ENCODE data around the gene TRIL. TPM values are rescaled to one million over a fixed set of nuclear protein-coding genes. Genes with fewer than 3 reads are reported as not detected.

Gene TRIL
- total RNA-seq, 4 donors from 2014 or later: 0.89 to 3.9 (median 1.9) TPM

- no peak overlapping the region for H3K4me3 ChIP-seq (ENCODE audit: low read depth, poor library complexity, severe bottlenecking)
- intact Hi-C loops (cut with DNase I; ENCODE audit: low total_unique reads): no loop called here
- WGBS, 2 donors: 64 to 72% methylated on average over 1 of the region's 1 CpG
- DNase-seq (ENCODE audit: low spot score in 2 of 2): no peak
- TF ChIP-seq POLR2A (IDR thresholded peaks at IDR 0.05) (no peak), CTCF (IDR thresholded peaks at IDR 0.05) (no peak)
These were observed 34.7 kb upstream of the TRIL start for GRCh38 chr7:28992798-28993197.

- TF ChIP-seq CTCF (IDR thresholded peaks at IDR 0.05): no peak
- TF ChIP-seq POLR2A (IDR thresholded peaks at IDR 0.05): no peak
- WGBS, 2 donors: 60 to 63% methylated on average over 11 of the region's 11 CpGs
- peak in 1 of 2 donors; percentile 89 for DNase-seq (ENCODE audit: low spot score in 2 of 2)
- intact Hi-C loops (cut with DNase I; ENCODE audit: low total_unique reads): no loop called here
- no peak overlapping the region for H3K4me3 ChIP-seq (ENCODE audit: low read depth, poor library complexity, severe bottlenecking)
These were observed 32.2 kb upstream of the TRIL start for GRCh38 chr7:28990200-28990960.

DNA sequence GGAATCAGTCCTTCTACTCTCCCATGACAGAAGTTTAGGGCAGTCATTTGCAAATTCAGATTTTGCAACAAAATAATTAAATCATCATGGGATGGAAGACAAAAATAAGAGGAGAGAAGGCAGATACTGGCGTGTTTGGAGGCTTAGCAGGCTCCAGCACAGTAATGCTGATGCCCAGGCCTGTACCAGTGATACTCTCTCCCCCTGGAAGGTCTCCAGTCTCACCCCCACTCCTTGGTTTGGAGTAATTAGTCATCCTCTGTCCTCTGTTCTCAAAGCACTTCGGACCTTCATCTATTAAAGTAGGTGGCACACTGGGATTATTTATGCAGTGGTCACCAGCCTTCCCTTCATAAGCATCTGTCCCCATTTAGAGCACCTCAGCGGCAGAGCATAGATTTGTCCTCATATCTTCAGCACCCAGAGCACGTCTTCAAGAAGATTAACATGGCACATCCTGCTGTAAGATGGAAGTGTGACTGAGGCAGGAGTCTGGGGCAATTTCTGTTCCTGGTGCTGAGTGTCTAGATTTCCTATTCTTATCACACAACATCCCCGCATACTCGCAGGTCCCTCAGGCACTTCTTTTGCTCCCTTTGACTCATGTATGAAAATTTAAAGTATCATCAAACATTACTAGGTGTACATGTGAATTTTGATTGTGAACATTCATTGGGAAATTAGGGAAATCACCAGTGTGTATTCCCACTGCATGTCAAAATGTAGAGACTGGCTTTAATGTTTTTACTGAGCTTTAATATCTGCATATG, 31.3 kb upstream of the TRIL start:
- no peak overlapping the region for H3K4me3 ChIP-seq (ENCODE audit: low read depth, poor library complexity, severe bottlenecking)
- WGBS, 2 donors: 68 to 73% methylated on average over 6 of the region's 6 CpGs
- intact Hi-C loops (cut with DNase I; ENCODE audit: low total_unique reads): no loop called here
- no peak for TF ChIP-seq POLR2A (IDR thresholded peaks at IDR 0.05)
- no peak for TF ChIP-seq CTCF (IDR thresholded peaks at IDR 0.05)
- no peak for DNase-seq (ENCODE audit: low spot score in 2 of 2)

GRCh38 chr7:28988810-28989209, 30.7 kb upstream of the TRIL start:
- peak; percentile 81 to 86 for DNase-seq (ENCODE audit: low spot score in 2 of 2)
- WGBS, 2 donors: 35 to 36% methylated on average over 4 of the region's 4 CpGs
- no peak overlapping the region for H3K4me3 ChIP-seq (ENCODE audit: low read depth, poor library complexity, severe bottlenecking)
- no peak for TF ChIP-seq CTCF (IDR thresholded peaks at IDR 0.05)
- no peak for TF ChIP-seq POLR2A (IDR thresholded peaks at IDR 0.05)
- intact Hi-C loops (cut with DNase I; ENCODE audit: low total_unique reads): no loop called here

- TF ChIP-seq POLR2A (IDR thresholded peaks at IDR 0.05): no peak
- TF ChIP-seq CTCF (IDR thresholded peaks at IDR 0.05): no peak
- DNase-seq (ENCODE audit: low spot score in 2 of 2): no peak
- 72 to 73% methylated on average over 5 of the region's 5 CpGs for WGBS, 2 donors
- no peak overlapping the region for H3K4me3 ChIP-seq (ENCODE audit: low read depth, poor library complexity, severe bottlenecking)
- intact Hi-C loops (cut with DNase I; ENCODE audit: low total_unique reads): no loop called here
These were observed 30.0 kb upstream of the TRIL start for GRCh38 chr7:28988091-28988490.
